ENCODE data around the gene IGSF21. TPM values are rescaled to one million over a fixed set of nuclear protein-coding genes. Genes with fewer than 3 reads are reported as not detected.

The IGSF21 gene
- total RNA-seq, 4 donors from 2014 or later = 0.68 to 3.5 (median 1.3) TPM

DNA sequence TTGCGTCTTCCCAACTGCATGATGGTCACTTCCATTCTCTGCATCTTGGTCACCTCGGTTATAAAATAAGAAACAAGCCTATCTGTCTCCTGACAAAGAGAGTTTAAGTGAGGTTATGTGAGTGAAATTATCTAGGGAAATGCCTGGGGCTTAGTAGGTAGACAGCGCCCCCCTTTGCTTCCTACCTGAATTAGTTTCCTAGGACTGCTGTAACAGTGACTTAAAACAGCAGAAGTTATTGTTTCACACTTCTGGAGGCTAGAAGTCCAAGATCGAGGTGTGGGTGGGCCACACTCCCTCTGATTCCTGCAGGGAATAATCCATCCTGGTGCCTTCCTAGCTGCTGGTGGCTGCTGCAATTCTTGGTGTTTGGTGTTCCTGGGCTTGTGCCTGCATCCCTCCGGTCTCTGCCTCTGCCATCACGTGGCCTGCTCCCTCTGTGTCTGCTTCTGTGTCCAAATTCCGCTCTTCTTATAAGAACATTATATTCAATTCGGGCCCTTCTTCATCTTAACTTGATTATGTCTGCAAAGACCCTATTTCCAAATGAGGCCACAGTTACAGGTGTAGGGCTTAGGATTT lies 92.6 kb downstream of the IGSF21 start:
- TF ChIP-seq, protein P1, sequence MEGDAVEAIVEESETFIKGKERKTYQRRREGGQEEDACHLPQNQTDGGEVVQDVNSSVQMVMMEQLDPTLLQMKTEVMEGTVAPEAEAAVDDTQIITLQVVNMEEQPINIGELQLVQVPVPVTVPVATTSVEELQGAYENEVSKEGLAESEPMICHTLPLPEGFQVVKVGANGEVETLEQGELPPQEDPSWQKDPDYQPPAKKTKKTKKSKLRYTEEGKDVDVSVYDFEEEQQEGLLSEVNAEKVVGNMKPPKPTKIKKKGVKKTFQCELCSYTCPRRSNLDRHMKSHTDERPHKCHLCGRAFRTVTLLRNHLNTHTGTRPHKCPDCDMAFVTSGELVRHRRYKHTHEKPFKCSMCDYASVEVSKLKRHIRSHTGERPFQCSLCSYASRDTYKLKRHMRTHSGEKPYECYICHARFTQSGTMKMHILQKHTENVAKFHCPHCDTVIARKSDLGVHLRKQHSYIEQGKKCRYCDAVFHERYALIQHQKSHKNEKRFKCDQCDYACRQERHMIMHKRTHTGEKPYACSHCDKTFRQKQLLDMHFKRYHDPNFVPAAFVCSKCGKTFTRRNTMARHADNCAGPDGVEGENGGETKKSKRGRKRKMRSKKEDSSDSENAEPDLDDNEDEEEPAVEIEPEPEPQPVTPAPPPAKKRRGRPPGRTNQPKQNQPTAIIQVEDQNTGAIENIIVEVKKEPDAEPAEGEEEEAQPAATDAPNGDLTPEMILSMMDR (IDR thresholded peaks at IDR 0.05) = no peak
- TF ChIP-seq EP300 (IDR thresholded peaks at IDR 0.05) (no peak), POLR2AphosphoS5 (IDR thresholded peaks at IDR 0.05) (no peak), POLR2A (IDR thresholded peaks at IDR 0.05) (no peak)
- H3K4me3 ChIP-seq = no peak overlapping the region
- peaks cover 63% of the 10 kb centered on the region for H3K27me3 ChIP-seq
- WGBS = 77% methylated on average over 8 of the region's 8 CpGs
- no peak for DNase-seq (ENCODE audit: low spot score in 2 of 2)
- H3K9me3 ChIP-seq = no peaks in the 10 kb centered on the region
- no peak overlapping the region for H3K27ac ChIP-seq
- no peaks in the 10 kb centered on the region for H3K4me1 ChIP-seq
- no peaks in the 10 kb centered on the region for H3K36me3 ChIP-seq

DNA sequence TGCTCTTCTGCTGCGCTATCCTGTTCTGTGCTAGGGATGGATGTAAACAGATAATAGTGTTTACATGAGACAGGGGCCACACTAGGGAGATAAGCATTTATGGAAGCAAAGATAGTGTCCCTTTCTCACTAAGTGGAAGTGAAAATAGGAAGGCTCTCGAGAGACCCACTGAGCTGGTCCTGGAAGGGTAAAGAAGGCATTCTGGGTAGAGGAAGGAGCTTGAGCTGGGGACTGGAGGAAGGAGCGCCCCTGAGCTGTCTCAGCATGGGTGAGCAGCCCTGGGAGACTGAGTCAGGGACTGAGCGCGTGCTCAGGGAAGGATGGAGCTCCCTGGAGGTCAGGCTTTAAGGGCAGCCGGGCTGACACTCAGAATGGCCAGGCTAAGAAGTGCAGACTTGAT lies 93.3 kb downstream of the IGSF21 start:
- 78% methylated on average over 6 of the region's 6 CpGs for WGBS
- Histone ChIP-seq H3K4me3 (no peak overlapping the region), H3K9me3 (no peaks in the 10 kb centered on the region), H3K4me1 (no peaks in the 10 kb centered on the region), H3K36me3 (no peaks in the 10 kb centered on the region), H3K27ac (no peak overlapping the region), H3K27me3 (peaks cover 56% of the 10 kb centered on the region)
- TF ChIP-seq EP300 (IDR thresholded peaks at IDR 0.05) = no peak
- TF ChIP-seq POLR2A (IDR thresholded peaks at IDR 0.05) = no peak
- TF ChIP-seq POLR2AphosphoS5 (IDR thresholded peaks at IDR 0.05) = no peak
- TF ChIP-seq, protein P1 (IDR thresholded peaks at IDR 0.05) = no peak
- no peak for DNase-seq (ENCODE audit: low spot score in 2 of 2)

DNA sequence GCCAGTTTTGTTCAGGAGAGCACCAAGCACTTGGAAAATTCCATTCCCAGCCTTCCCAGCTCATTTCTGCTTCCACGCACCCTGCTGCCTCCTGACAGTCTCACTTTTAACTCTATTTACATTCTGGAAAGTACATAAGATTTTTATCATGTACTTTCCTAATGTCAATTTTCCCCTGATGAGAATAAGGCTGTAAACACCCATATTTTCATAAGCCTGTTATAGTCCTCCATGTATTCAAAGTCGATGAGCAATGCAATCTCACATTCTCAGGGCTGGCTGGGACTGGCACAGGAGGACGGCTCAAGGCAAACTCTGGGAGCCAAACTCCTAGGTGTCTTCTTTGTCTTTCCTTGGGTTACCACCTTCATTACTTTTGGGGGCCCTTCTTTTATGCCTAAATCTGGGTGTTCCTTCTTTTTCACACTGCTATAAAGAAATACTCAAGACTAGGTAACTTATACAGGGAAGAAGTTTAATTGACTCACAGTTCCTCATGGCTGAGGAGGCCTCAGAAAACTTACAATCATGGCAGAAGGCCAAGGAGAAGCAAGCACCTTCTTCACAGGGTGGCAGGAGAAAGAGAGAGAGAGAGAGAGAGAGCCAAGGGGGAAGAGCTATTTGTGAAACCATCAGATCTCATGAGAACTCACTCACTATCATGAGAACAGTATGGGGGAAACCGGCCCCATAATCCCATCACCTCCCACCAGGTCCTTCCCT lies 94.6 kb downstream of the IGSF21 start:
- no peak for TF ChIP-seq POLR2AphosphoS5 (IDR thresholded peaks at IDR 0.05)
- no peak for TF ChIP-seq POLR2A (IDR thresholded peaks at IDR 0.05)
- TF ChIP-seq, protein P1 (IDR thresholded peaks at IDR 0.05) = no peak
- TF ChIP-seq EP300 (IDR thresholded peaks at IDR 0.05) = no peak
- H3K4me3 ChIP-seq = no peak overlapping the region
- H3K36me3 ChIP-seq = no peaks in the 10 kb centered on the region
- no peaks in the 10 kb centered on the region for H3K4me1 ChIP-seq
- no peaks in the 10 kb centered on the region for H3K9me3 ChIP-seq
- H3K27ac ChIP-seq = no peak overlapping the region
- DNase-seq (ENCODE audit: low spot score in 2 of 2) = no peak
- H3K27me3 ChIP-seq = peaks cover 51% of the 10 kb centered on the region
- WGBS = 67% methylated on average over 4 of the region's 4 CpGs

DNA sequence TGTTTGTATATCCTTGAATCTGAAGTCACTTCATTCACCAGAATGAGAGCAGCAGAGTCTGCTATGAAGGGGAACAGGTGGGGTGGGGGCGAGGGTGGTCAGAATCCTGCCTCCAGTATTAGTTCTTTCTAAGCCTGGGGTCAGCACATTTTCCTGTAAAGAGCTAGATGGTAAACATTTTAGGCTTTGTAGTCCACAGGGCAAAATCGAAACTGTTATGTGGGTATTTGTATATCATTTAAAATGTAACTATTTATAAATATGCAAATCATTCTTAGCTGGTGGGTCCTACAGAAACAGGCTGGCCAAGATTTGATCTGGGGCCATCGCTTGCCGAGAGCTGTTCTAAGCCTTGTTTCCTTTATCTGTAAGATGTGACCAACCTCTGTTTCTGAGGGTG lies 96.0 kb downstream of the IGSF21 start:
- Histone ChIP-seq H3K9me3 (no peaks in the 10 kb centered on the region), H3K4me3 (no peak overlapping the region), H3K27ac (no peak overlapping the region), H3K4me1 (no peaks in the 10 kb centered on the region), H3K36me3 (no peaks in the 10 kb centered on the region), H3K27me3 (peaks cover 40% of the 10 kb centered on the region)
- TF ChIP-seq POLR2AphosphoS5 (IDR thresholded peaks at IDR 0.05) = no peak
- 88% methylated on average over 4 of the region's 4 CpGs for WGBS
- DNase-seq (ENCODE audit: low spot score in 2 of 2) = no peak

DNA sequence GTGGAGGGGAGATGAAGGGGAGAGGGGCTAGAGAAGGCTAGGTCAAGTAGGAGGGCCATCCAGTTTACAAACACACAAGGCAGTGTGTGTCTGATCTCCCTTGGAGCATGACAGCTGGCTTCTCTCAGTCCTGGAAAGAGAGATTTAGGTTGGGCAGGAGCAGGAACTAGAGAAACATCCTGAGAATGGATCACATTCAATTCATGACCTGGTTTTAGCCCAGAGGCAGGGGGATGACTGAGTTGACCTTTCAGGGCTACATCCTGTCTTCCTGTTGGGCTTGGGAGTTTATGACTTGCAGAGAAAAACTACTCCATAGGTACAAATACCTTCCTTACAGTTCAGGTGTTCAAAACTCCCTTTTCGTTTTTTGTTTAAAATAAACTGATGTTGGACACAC lies 97.0 kb downstream of the IGSF21 start:
- TF ChIP-seq, protein P1 (IDR thresholded peaks at IDR 0.05) = no peak
- TF ChIP-seq POLR2A (IDR thresholded peaks at IDR 0.05) = no peak
- H3K4me3 ChIP-seq = no peak overlapping the region
- 68% methylated on average over 1 of the region's 1 CpG for WGBS
- H3K4me1 ChIP-seq = no peaks in the 10 kb centered on the region
- no peaks in the 10 kb centered on the region for H3K36me3 ChIP-seq
- DNase-seq (ENCODE audit: low spot score in 2 of 2) = no peak
- peaks cover 41% of the 10 kb centered on the region for H3K27me3 ChIP-seq
- H3K9me3 ChIP-seq = no peaks in the 10 kb centered on the region
- no peak overlapping the region for H3K27ac ChIP-seq

Measured in suprapubic skin (tissue), 4 donors.